GM18517 (cell line): ENCODE results near the gene NAT14.
"Not testable (repeated sequence)": the region's sequence is repeated elsewhere in the genome, so short reads cannot be mapped to it uniquely, and the experiment has no call there.

Experiments used
- ATAC-seq: cut with Tn5 transposase; IDR thresholded peaks from one replicate; pipeline ENCODE4 v1.9.1; 2021; ENCODE audit warnings: mild to moderate bottlenecking, moderate library complexity; ENCODE audit not compliant: unreplicated experiment

The NAT14 gene

DNA sequence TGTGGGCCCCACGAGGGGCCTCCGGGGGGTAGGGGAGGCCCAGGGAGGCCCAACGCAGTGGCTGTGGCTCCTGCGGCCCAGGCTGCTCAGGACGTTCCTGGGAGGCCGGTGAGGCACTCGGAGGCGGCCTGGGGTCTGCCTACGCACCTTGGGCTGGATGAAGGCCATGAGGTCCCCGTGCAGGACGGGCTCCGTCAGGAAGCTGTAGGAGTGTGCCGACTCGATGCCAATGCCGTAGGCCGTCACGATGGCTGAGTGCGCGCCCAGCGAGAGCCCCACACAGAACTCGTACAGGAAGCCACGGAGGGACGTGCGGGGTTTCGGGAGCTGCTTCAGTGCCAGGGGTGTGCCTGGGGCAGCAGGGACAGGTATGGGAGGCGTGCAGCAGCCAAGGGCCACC lies 46.0 kb downstream of the NAT14 start:
- ATAC-seq, result no peak

DNA sequence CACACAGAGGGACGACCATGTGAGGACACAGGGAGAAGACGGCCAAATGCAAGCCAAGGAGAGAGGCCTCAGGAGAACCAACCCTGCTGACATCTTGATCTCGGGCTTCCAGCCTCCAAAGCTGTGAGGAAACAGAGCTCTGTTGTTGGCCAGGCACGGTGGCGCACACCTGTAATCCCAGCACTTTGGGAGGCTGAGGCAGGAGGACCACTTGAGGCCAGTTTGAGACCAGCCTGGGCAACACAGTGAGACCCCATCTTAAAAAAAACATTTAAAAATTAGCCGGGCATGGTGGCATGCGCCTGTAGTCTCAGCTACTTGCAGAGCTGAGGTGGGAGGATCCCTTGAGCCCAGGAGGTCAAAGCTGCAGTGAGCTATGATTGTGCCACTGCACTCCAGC lies 49.3 kb downstream of the NAT14 start:
- ATAC-seq, result not testable (repeated sequence)

GRCh38 chr19:55535173-55535964 lies 50.4 kb downstream of the NAT14 start:
- ATAC-seq, result no peak

DNA sequence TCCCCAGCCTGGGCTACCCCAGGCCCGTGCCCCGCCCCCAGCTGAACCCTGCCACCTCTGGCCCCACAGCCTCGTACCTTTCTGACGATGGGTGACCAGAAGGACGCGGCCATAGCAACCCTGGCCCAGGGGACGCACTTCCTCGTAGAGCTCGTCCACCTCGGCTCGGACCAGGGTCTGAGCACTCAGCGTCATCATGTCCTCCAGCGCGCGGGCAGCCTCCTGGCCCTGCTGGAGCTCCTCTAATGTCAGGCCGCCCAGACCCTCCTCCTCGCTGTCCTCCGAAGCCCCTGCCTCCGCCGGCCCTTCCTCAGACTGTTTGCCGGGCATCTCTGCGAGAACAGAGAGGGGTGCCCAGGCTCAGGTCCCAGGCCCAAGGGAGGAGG lies 51.0 kb downstream of the NAT14 start:
- ATAC-seq, result no peak

GRCh38 chr19:55536366-55536765 lies 51.4 kb downstream of the NAT14 start:
- no peak for ATAC-seq
